ENCODE data around the gene IL6. TPM values are rescaled to one million over a fixed set of nuclear protein-coding genes. Genes with fewer than 3 reads are reported as not detected.

Gene IL6
- total RNA-seq, 1 experiment from 2014 or later = not detected

GRCh38 chr7:22681852-22682657 is 44.9 kb upstream of the IL6 start:
- Histone ChIP-seq H3K9me2 (ENCODE audit: insufficient read depth) (no peaks in the 10 kb centered on the region), H3K4me2 (ENCODE audit: low read length) (no peak overlapping the region), H3K9ac (ENCODE audit: low read length) (no peak overlapping the region), H3K4me1 (ENCODE audit: control insufficient read depth in 1 of 2, insufficient read depth in 2 of 2, low read length in 2 of 2) (no peaks in the 10 kb centered on the region), H3K27me3 (ENCODE audit: insufficient read depth, low read length) (no peaks in the 10 kb centered on the region), H3K4me3 (replicated peaks in 1 of 2; ENCODE audit: low read depth in 1 of 2, low read length in 2 of 2) (no peak overlapping the region), H4K20me1 (ENCODE audit: insufficient read depth) (no peaks in the 10 kb centered on the region), H3K36me3 (ENCODE audit: control insufficient read depth in 1 of 2, insufficient read depth in 2 of 2, low read length in 2 of 2) (no peaks in the 10 kb centered on the region), H3K9me3 (ENCODE audit: control insufficient read depth in 1 of 2, insufficient read depth in 1 of 2, low read depth in 1 of 2, low read length in 2 of 2) (no peaks in the 10 kb centered on the region), H2AFZ (ENCODE audit: low read depth, low read length, poor library complexity, severe bottlenecking) (no peak overlapping the region), H3K27ac (ENCODE audit: low read depth, low read length) (no peak overlapping the region), H3K79me2 (ENCODE audit: insufficient read depth, low read length) (no peaks in the 10 kb centered on the region)
- ChIA-PET POLR2A (no interaction called here), CTCF (no interaction called here), RAD21 (ENCODE audit: low non-redundant PET in 1 of 2, low total read pairs in 2 of 2, uncharacterized antibody in 2 of 2, unreplicated experiment in 2 of 2) (no interaction called here)
- TF ChIP-seq ELF1 (IDR thresholded peaks at IDR 0.05; ENCODE audit: borderline replicate concordance, low read depth) (no peak), ZFX (IDR thresholded peaks at IDR 0.05) (no peak), ATF3 (IDR thresholded peaks at IDR 0.05) (no peak), JUND (IDR thresholded peaks at IDR 0.05) (no peak), YY1 (IDR thresholded peaks at IDR 0.05; ENCODE audit: extremely low read depth, insufficient replicate concordance, low read depth, low read length) (no peak), EZH2phosphoT487 (IDR thresholded peaks at IDR 0.05; ENCODE audit: borderline replicate concordance) (no peak), TCF7L2 (IDR thresholded peaks at IDR 0.05; ENCODE audit: borderline replicate concordance, extremely low read depth, insufficient read depth, insufficient read length) (no peak), CTCF (IDR thresholded peaks at IDR 0.05 in 2 of 3, conservative IDR thresholded peaks at IDR 0.05 in 1 of 3; ENCODE audit: borderline replicate concordance in 1 of 3, insufficient read depth in 1 of 3, low read depth in 2 of 3, low read length in 2 of 3) (no peak)
- no peak for DNase-seq (ENCODE audit: low read depth, low spot score)
- BruUV-seq (replicated peaks) = no TSS peak
- no peak for ATAC-seq
- intact Hi-C loops (cut with micrococcal nuclease) = no loop called here

Data from HCT116 (cell line).